ENCODE results near the gene DSTYK. TPM values are rescaled to one million over a fixed set of nuclear protein-coding genes. Genes with fewer than 3 reads are reported as not detected.
"Not testable (repeated sequence)": the region's sequence is repeated elsewhere in the genome, so short reads cannot be mapped to it uniquely, and the experiment has no call there.

The DSTYK gene
- total RNA-seq, 1 donor from 2014 or later: 28.1 TPM

- DNase-seq: no peak
Observed at GRCh38 chr1:205172729-205173366, 38.7 kb downstream of the DSTYK start.

DNA sequence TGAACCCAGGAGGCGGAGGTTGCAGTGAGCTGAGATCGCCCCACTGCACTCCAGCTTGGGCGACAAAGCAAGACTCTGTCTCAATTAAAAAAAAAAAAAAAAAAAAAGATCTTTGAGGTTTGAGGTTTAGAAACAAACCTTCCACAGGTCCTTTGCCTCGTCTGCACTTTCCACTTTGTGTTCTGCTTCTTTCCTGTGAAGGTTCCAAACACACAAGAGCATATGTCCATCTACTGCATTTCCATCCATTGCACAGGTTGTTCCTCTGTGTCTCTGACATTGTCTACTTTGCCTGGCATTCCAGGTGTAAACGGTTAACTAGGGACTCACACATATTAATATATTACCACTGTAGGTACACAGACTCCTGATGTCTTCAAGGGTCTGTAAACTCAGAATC is 40.1 kb downstream of the DSTYK start:
- no peak for DNase-seq

GRCh38 chr1:205170532-205171269 is 40.8 kb downstream of the DSTYK start:
- DNase-seq: no peak

- DNase-seq: no peak
Observed at GRCh38 chr1:205169248-205169647, 42.3 kb downstream of the DSTYK start.

DNA sequence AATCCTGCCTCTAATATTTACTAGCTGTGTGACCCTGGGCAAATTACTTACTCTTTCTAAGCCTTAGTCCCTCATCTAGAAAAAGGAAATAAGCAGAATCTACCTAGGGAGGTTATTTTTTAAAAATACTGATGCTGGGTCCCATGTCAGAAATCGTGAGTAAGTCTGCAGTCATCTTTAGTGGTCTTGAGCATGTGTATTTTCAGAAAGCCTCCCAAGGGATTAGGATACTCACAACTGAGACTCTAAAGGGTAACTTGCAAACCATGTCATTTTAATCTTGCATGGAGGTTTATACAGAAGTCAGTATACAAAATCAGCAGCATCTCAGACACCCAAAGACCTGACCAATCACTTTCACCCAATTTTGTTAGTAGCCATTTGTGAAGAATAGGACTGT is 43.2 kb downstream of the DSTYK start:
- no peak for DNase-seq

DNA sequence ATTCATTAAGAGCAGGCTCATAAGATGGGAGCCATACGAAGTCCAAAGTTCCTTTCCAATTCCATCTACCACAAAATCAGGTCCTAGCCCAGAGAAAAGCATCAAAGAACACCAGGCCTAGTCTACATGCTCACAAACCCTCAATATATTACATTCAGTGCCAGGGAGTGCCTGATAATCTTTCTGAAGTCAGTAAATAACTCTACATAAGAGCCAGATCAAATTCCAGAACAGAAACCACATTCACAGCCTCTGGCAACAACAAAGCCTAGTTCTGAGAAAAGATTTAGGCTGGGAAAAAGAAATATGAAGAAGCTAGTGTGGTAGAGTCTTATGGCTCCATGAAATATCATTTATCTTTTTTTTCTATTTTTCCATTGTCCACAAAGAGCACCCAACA is 49.2 kb downstream of the DSTYK start:
- DNase-seq: no peak

- no peak for DNase-seq
Observed at GRCh38 chr1:205161076-205161475, 50.4 kb downstream of the DSTYK start.

DNA sequence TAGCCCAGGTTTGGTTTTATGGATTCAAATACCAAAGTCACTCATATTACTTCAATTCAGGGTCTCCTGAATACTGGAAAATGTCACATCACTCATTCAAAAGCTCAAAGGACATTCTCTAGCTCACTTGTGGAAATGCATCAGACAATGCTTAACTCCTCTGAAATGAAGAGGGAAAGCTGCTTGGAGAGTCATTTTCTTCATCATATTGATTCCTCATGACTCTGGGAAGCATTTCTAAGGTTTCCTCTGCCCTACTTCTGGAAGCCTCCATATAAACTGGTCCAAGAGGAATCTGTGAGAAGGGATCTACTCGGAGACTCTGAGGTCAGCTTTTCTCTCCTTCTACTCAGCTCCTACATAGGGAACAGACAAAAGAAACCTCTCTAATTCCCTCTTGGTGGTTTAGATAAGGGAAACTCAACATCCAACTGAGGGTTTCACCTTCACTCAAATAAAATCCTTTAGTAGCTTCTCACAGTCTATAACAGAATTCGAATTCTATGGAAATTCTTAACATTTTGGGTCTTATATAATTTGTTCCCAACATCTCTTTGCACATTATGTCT is 53.4 kb downstream of the DSTYK start:
- no peak for DNase-seq

DNA sequence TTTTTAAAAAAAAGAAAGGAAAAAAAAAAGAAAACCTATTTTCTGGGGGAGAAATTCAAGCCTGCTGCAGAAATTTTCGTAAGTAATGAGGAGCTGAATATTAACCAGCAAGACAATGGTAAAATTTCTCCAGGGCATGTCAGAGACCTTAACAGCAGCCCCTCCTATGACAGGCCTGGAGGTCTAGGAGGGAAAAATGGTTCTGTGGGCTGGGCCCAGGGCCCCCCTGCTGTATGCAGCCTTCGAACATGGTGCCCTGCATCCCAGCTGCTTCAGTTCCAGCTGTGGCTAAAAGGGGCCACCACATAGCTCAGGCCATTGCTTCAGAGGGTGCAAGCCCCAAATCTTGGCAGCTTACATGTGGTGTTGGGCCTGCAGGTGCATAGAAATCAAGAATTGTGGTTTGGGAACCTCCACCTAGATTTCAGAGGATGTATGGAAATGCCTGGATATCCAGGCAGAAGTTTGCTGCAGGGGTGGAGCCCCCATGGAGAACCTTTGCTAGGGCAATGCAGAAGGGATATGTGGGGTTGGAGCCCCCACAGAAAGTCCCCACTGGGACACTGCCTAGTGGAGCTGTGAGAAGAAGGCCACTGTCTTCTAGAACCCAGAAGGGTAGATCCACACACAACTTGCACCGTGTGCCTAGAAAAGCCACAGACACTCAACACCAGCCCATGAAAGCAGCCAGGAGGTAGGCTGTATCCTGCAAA is 55.7 kb downstream of the DSTYK start:
- DNase-seq: not testable (repeated sequence)

GRCh38 chr1:205152505-205152904 is 59.0 kb downstream of the DSTYK start:
- DNase-seq: no peak

- DNase-seq: no peak
Observed at GRCh38 chr1:205150651-205151428, 60.7 kb downstream of the DSTYK start.

DNA sequence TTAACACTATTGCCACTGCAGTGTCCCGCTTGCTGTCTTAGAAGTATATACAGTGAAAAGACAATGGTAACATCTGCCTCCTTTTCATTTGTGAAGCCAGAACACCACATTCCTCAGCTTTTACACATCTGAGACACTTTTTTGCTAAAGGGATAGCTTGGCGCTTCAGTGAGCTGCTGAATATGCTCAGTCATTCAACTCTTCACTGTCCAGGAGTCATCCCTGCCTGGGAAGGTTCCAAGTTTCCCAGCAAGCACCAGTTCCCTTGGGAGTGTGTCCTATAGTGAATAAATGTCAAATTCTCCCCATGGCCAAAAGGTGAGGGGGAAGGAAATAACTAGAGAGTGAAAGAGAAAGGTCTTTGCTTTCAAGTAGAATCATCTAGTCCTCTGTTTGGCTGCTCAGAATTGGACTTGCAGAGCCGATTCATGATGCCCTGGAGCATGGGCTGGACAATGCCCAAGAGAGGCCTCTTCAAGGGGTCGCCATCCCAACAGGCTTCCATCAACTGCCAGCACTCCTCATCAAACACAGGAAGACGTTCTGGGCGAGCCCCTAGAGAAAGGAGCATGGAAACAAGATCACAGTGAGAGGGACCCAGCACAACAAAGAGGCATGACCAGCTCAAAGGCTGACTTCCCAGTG is 64.2 kb downstream of the DSTYK start:
- DNase-seq: no peak

DNA sequence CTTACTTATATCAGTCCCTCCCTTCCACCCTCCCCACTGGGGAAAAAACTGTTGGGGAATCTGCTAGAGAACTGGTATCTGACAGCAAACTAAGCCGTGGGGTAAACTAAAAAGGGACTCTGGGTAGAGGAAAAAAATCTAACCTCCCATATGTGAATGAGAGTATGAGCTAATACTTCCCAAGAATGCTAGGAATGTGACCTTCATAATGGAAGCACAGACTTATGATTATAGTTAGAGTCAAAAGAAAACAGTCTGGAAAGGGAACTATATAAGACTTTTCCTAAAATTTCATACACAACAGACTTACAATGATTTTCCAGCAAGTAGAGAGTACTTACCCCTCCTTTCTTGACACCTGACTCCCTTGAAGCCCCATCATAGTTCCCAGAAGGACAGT is 66.8 kb downstream of the DSTYK start:
- no peak for DNase-seq

- DNase-seq: no peak
Observed at GRCh38 chr1:205144046-205144720, 67.3 kb downstream of the DSTYK start.

GRCh38 chr1:205142102-205142469 is 69.4 kb downstream of the DSTYK start:
- no peak for DNase-seq

GRCh38 chr1:205141236-205142101 is 70.0 kb downstream of the DSTYK start:
- peak; percentile 60 for DNase-seq

- DNase-seq: no peak
Observed at GRCh38 chr1:205140113-205140512, 71.4 kb downstream of the DSTYK start.

DNA sequence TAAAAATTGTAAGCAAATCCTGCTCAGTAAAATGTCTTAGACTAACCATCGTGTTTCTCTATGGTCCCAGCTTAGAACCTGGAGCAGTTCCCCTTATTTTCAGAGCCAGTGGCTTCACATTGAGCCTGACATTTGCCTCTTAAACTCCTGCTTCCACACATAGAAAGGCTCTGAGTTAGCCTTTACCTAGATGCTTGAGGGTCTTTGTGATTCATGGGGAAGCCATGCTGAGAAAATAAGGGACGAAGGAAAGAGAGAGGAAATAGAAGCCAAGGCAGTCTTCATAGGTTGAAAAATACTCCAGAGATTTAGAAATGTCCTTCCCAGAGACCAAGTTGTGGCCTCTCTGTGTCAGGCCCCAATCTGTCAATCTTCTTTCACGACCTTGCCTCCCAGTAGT is 73.6 kb downstream of the DSTYK start:
- no peak for DNase-seq

DNA sequence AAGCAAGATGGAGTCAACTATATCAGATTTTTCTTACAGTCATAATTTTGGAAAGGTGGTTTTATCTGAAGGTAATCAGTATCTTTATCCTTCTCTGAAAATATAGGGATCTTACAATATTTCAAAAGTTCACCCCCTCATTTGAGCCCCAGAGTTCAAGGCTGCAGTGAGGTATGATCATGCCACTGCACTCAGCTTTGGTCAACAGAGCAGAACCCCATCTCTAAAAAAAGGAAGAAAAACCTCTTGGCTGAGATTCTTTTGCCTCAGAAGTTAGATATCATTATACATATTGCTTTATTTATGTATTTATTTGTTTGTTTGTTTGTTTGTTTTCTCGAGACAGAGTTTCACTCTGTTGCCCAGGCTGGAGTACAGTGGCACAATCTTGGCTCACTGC is 78.2 kb downstream of the DSTYK start:
- no peak for DNase-seq

- no peak for DNase-seq
Observed at GRCh38 chr1:205129447-205130029, 82.0 kb downstream of the DSTYK start.
